HCT116 (cell line): Measurements from ENCODE around the gene RPRD1B. TPM values are rescaled to one million over a fixed set of nuclear protein-coding genes. Genes with fewer than 3 reads are reported as not detected.

Source experiments
- ATAC-seq: fragments of 200-7000 bp; cut with Tn5 transposase; 2 replicates; pipeline ENCODE4 v1.9.1; 2020; ENCODE audit warnings: mild to moderate bottlenecking, moderate library complexity
- BruUV-seq: library from RNA; stranded (reverse); fragments of 400-500 nt; replicated peaks from 2 replicates; lab custom pipeline; 2021; lab: Mats Ljungman, UMichigan
- CTCF ChIA-PET: fragments of 300-600 bp; sonication (Branson Sonifier 250); formaldehyde crosslinking; loops from one replicate; lab custom pipeline; 2021; ENCODE audit warnings: antibody characterized with exemption; lab: Charles Lee
- POLR2A ChIA-PET: fragments of 300-600, 350-600 bp; sonication (Branson Sonifier 250); formaldehyde crosslinking; loops from one replicate; lab custom pipeline; 2021; ENCODE audit warnings: antibody characterized with exemption; lab: Charles Lee
- RAD21 ChIA-PET, 2 experiments: fragments of 300-600 bp; sonication (Branson Sonifier 250); formaldehyde crosslinking; loops; one replicate each; lab custom pipeline; 2023; ENCODE audit warnings: low total read pairs in 2 of 2; ENCODE audit not compliant: uncharacterized antibody in 2 of 2, unreplicated experiment in 2 of 2, low non-redundant PET in 1 of 2; lab: Charles Lee
- DNase-seq: peaks from one replicate; pipeline ENCODE4 v3.0.0-alpha.2; 2010; ENCODE audit warnings: low read depth, low spot score
- H2AFZ ChIP-seq: fragments of 200-600 bp; shearing (Covaris generic), sonication (generic); 2 replicates; pipeline ENCODE4 v1.6.1; 2017; ENCODE audit warnings: low read depth, mixed run types, mixed read lengths, antibody characterized with exemption, low read length; ENCODE audit not compliant: poor library complexity, severe bottlenecking
- H3K27ac ChIP-seq: 2 replicates; pipeline ENCODE4 v1.5.1; 2012; ENCODE audit warnings: low read depth, low read length
- H3K27me3 ChIP-seq: fragments of 200-600 bp; sonication (generic); 2 replicates; pipeline ENCODE4 v1.6.1; 2016; ENCODE audit warnings: mixed run types, low read length, mixed read lengths; ENCODE audit not compliant: insufficient read depth
- H3K36me3 ChIP-seq, 2 experiments: fragments of 200-500 bp in 1 of 2; fragments of 200-600 bp in 1 of 2; sonication (Bioruptor generic) in 1 of 2; sonication (generic) in 1 of 2; 2 replicates each; pipeline versions ENCODE4 v1.5.1 to v1.6.1; 2014 to 2016; ENCODE audit warnings: low read length in 2 of 2, inconsistent platforms in 1 of 2, mixed read lengths in 1 of 2, mixed run types in 1 of 2; ENCODE audit not compliant: insufficient read depth in 2 of 2, control insufficient read depth in 1 of 2
- H3K4me1 ChIP-seq, 2 experiments: fragments of 200-600 bp in 1 of 2; sonication (generic) in 1 of 2; 2 replicates each; pipeline versions ENCODE4 v1.5.1 to v1.6.1; 2012 to 2017; ENCODE audit warnings: low read length in 2 of 2, inconsistent platforms in 1 of 2, mild to moderate bottlenecking in 1 of 2, mixed read lengths in 1 of 2, mixed run types in 1 of 2, moderate library complexity in 1 of 2; ENCODE audit not compliant: insufficient read depth in 2 of 2, control insufficient read depth in 1 of 2
- H3K4me2 ChIP-seq: fragments of 200-600 bp; sonication (generic); 2 replicates; pipeline ENCODE4 v1.6.1; 2017; ENCODE audit warnings: mixed run types, low read length, mixed read lengths
- H3K4me3 ChIP-seq, 2 experiments: fragments of 200-600 bp in 1 of 2; sonication (generic) in 1 of 2; replicated peaks in 1 of 2; 2 replicates each; pipeline ENCODE4 v1.5.1; 2011 to 2016; ENCODE audit warnings: low read length in 2 of 2, control low read depth in 1 of 2, low read depth in 1 of 2, mild to moderate bottlenecking in 1 of 2, mixed read lengths in 1 of 2, mixed run types in 1 of 2
- H3K79me2 ChIP-seq: fragments of 200-600 bp; sonication (generic); 2 replicates; pipeline ENCODE4 v1.6.1; 2017; ENCODE audit warnings: mild to moderate bottlenecking, mixed run types, low read length, moderate library complexity, mixed read lengths; ENCODE audit not compliant: insufficient read depth
- H3K9ac ChIP-seq: fragments of 200-600 bp; sonication (generic); 2 replicates; pipeline ENCODE4 v1.6.1; 2016; ENCODE audit warnings: low read length, mixed read lengths
- H3K9me2 ChIP-seq: fragments of 200-600 bp; sonication (generic), shearing (Covaris generic); 2 replicates; pipeline ENCODE4 v1.6.1; 2017; ENCODE audit warnings: mixed run types, mild to moderate bottlenecking, moderate library complexity; ENCODE audit not compliant: insufficient read depth
- H3K9me3 ChIP-seq, 2 experiments: fragments of 200-500 bp in 1 of 2; fragments of 200-600 bp in 1 of 2; sonication (Bioruptor generic) in 1 of 2; sonication (generic) in 1 of 2; 2 replicates each; pipeline ENCODE4 v1.6.1; 2014 to 2017; ENCODE audit warnings: low read length in 2 of 2, mixed read lengths in 2 of 2, inconsistent platforms in 1 of 2, low read depth in 1 of 2, mild to moderate bottlenecking in 1 of 2, mixed run types in 1 of 2, moderate library complexity in 1 of 2; ENCODE audit not compliant: control insufficient read depth in 1 of 2, insufficient read depth in 1 of 2
- H4K20me1 ChIP-seq: fragments of 200-600 bp; sonication (generic), shearing (Covaris generic); 2 replicates; pipeline ENCODE4 v1.6.1; 2017; ENCODE audit warnings: mixed run types, mild to moderate bottlenecking, moderate library complexity; ENCODE audit not compliant: insufficient read depth
- CBX3 ChIP-seq: IDR thresholded peaks from 2 replicates; pipeline ENCODE4 v1.6.1; 2012; ENCODE audit warnings: low read depth
- CEBPB ChIP-seq: IDR thresholded peaks from 2 replicates; pipeline ENCODE4 v1.6.1; 2012; ENCODE audit warnings: low read depth
- EGR1 ChIP-seq: IDR thresholded peaks from 2 replicates; pipeline ENCODE4 v1.6.1; 2012; ENCODE audit warnings: low read depth
- ELF1 ChIP-seq: IDR thresholded peaks from 2 replicates; pipeline ENCODE4 v1.6.1; 2012; ENCODE audit warnings: low read depth, borderline replicate concordance
- EZH2 ChIP-seq: fragments of 200-600 bp; sonication (generic); IDR thresholded peaks from 2 replicates; pipeline ENCODE4 v1.6.1; 2017; ENCODE audit warnings: antibody characterized with exemption, mixed run types
- FOSL1 ChIP-seq: IDR thresholded peaks from 2 replicates; pipeline ENCODE4 v1.6.1; 2012; ENCODE audit warnings: low read depth
- JUND ChIP-seq: IDR thresholded peaks from 2 replicates; pipeline ENCODE4 v1.6.1; 2012
- POLR2AphosphoS5 ChIP-seq: IDR thresholded peaks from 2 replicates; pipeline ENCODE4 v1.6.1; 2011; ENCODE audit warnings: mild to moderate bottlenecking, low read depth, low read length, moderate library complexity
- RAD21 ChIP-seq: IDR thresholded peaks from 2 replicates; pipeline ENCODE4 v1.6.1; 2012; ENCODE audit warnings: low read depth, mild to moderate bottlenecking
- SIN3A ChIP-seq: IDR thresholded peaks from 2 replicates; pipeline ENCODE4 v1.6.1; 2012; ENCODE audit warnings: low read depth
- SP1 ChIP-seq: IDR thresholded peaks from 2 replicates; pipeline ENCODE4 v1.6.1; 2012; ENCODE audit warnings: low read depth
- SRF ChIP-seq: IDR thresholded peaks from 2 replicates; pipeline ENCODE4 v1.6.1; 2012; ENCODE audit warnings: low read depth
- TCF7L2 ChIP-seq: IDR thresholded peaks from 2 replicates; pipeline ENCODE4 v1.7.0; 2011; ENCODE audit warnings: borderline replicate concordance, inconsistent platforms; ENCODE audit not compliant: insufficient read depth, insufficient read length; ENCODE audit errors: extremely low read depth
- YY1 ChIP-seq: IDR thresholded peaks from 2 replicates; pipeline ENCODE4 v1.6.1; 2011; ENCODE audit warnings: low read length, low read depth, moderate library complexity, mild to moderate bottlenecking; ENCODE audit not compliant: insufficient replicate concordance; ENCODE audit errors: extremely low read depth
- ZFX ChIP-seq: fragments of 450-650 bp; IDR thresholded peaks from 2 replicates; pipeline ENCODE4 v1.6.1; 2017
- intact Hi-C: fragments of 100-400 bp; cut with micrococcal nuclease; formaldehyde crosslinking; loops from 2 replicates; pipeline ENCODE4 v1.10.0; 2022
- total RNA-seq: library from RNA; stranded (reverse); gene quantifications from one replicate; pipeline ENCODE4 v1.2.1, GENCODE V29; 2021; ENCODE audit not compliant: unreplicated experiment
- TF ChIP-seq, protein P1 (sequence below): IDR thresholded peaks from 2 replicates; pipeline ENCODE4 v1.6.1; 2012
- TF ChIP-seq, protein P2 (sequence below), 3 experiments: fragments of 200-600 bp in 1 of 3; sonication (generic) in 1 of 3; IDR thresholded peaks in 2 of 3; conservative IDR thresholded peaks in 1 of 3; 2 replicates each; pipeline ENCODE4 v1.5.1; 2012 to 2017; ENCODE audit warnings: low read depth in 2 of 3, low read length in 2 of 3, antibody characterized with exemption in 1 of 3, borderline replicate concordance in 1 of 3, control low read depth in 1 of 3, mild to moderate bottlenecking in 1 of 3, mixed read lengths in 1 of 3, mixed run types in 1 of 3, moderate library complexity in 1 of 3; ENCODE audit not compliant: insufficient read depth in 1 of 3
- TF ChIP-seq, protein P3 (sequence below): IDR thresholded peaks from 2 replicates; pipeline ENCODE4 v1.6.1; 2011; ENCODE audit warnings: mild to moderate bottlenecking, low read length, moderate library complexity; ENCODE audit not compliant: insufficient replicate concordance; ENCODE audit errors: extremely low read depth
- TF ChIP-seq, protein P4 (sequence below): IDR thresholded peaks from 2 replicates; pipeline ENCODE4 v1.6.1; 2012; ENCODE audit warnings: low read depth

RPRD1B gene
- total RNA-seq, 1 experiment from 2014 or later: 30.7 TPM

DNA sequence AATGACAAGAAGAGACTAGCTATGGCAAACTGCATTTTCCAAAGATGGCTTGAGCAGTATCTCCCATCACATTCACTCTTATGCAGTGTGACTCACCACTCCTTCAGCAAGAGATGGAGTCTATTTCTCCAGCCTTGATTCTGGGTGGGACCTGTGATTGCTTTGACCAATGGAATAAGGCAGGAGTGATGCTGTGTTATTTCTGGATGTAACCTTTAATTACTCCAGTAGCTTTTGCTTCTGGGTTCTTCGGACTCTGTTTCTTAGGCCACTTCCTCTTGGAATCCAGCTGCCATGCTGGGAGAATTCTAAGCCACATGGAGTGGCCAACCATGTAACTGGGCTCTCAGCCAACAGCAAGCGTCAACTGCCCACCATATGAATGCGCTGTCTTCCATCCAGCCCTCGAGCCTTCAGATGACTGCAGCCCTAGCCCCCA lies 80.8 kb downstream of the RPRD1B start:
- no TSS peak for BruUV-seq
- H3K4me1 ChIP-seq: peaks cover 7 to 42% of the 10 kb centered on the region in 2 experiments; a peak in 3 of 4 replicates

More for the DNA sequence above, 80.8 kb downstream of the RPRD1B start:
- no peaks in the 10 kb centered on the region for H3K9me2 ChIP-seq
- no peak overlapping the region for H3K4me3 ChIP-seq
- CTCF ChIA-PET: interaction anchor here (0.7 to 4.4 kb wide), 8 partner anchors 8 to 294 kb away, joined by 3 to 27 read pairs (median 4); no protein-coding TSS in a partner anchor
- H3K36me3 ChIP-seq: no peaks in the 10 kb centered on the region
- H4K20me1 ChIP-seq: no peaks in the 10 kb centered on the region
- POLR2A ChIA-PET: no interaction called here
- H3K79me2 ChIP-seq: no peaks in the 10 kb centered on the region
- H3K9me3 ChIP-seq: no peaks in the 10 kb centered on the region
- no peak overlapping the region for H3K9ac ChIP-seq
- TF ChIP-seq CBX3 (no peak), SP1 (no peak), POLR2AphosphoS5 (no peak), TCF7L2 (no peak), JUND (no peak), ELF1 (no peak), EGR1 (no peak), ZFX (no peak), CEBPB (no peak), EZH2 (no peak), FOSL1 (no peak), SRF (no peak), SIN3A (no peak), RAD21 (no peak), YY1 (no peak)
- TF ChIP-seq, protein P1, sequence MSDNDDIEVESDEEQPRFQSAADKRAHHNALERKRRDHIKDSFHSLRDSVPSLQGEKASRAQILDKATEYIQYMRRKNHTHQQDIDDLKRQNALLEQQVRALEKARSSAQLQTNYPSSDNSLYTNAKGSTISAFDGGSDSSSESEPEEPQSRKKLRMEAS: no peak
- TF ChIP-seq, protein P2, sequence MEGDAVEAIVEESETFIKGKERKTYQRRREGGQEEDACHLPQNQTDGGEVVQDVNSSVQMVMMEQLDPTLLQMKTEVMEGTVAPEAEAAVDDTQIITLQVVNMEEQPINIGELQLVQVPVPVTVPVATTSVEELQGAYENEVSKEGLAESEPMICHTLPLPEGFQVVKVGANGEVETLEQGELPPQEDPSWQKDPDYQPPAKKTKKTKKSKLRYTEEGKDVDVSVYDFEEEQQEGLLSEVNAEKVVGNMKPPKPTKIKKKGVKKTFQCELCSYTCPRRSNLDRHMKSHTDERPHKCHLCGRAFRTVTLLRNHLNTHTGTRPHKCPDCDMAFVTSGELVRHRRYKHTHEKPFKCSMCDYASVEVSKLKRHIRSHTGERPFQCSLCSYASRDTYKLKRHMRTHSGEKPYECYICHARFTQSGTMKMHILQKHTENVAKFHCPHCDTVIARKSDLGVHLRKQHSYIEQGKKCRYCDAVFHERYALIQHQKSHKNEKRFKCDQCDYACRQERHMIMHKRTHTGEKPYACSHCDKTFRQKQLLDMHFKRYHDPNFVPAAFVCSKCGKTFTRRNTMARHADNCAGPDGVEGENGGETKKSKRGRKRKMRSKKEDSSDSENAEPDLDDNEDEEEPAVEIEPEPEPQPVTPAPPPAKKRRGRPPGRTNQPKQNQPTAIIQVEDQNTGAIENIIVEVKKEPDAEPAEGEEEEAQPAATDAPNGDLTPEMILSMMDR (IDR thresholded peaks at IDR 0.05 in 2 of 3, conservative IDR thresholded peaks at IDR 0.05 in 1 of 3; ENCODE audit: borderline replicate concordance in 1 of 3, insufficient read depth in 1 of 3, low read depth in 2 of 3, low read length in 2 of 3): no peak
- TF ChIP-seq, protein P3, sequence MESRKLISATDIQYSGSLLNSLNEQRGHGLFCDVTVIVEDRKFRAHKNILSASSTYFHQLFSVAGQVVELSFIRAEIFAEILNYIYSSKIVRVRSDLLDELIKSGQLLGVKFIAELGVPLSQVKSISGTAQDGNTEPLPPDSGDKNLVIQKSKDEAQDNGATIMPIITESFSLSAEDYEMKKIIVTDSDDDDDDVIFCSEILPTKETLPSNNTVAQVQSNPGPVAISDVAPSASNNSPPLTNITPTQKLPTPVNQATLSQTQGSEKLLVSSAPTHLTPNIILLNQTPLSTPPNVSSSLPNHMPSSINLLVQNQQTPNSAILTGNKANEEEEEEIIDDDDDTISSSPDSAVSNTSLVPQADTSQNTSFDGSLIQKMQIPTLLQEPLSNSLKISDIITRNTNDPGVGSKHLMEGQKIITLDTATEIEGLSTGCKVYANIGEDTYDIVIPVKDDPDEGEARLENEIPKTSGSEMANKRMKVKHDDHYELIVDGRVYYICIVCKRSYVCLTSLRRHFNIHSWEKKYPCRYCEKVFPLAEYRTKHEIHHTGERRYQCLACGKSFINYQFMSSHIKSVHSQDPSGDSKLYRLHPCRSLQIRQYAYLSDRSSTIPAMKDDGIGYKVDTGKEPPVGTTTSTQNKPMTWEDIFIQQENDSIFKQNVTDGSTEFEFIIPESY: no peak
- TF ChIP-seq, protein P4, sequence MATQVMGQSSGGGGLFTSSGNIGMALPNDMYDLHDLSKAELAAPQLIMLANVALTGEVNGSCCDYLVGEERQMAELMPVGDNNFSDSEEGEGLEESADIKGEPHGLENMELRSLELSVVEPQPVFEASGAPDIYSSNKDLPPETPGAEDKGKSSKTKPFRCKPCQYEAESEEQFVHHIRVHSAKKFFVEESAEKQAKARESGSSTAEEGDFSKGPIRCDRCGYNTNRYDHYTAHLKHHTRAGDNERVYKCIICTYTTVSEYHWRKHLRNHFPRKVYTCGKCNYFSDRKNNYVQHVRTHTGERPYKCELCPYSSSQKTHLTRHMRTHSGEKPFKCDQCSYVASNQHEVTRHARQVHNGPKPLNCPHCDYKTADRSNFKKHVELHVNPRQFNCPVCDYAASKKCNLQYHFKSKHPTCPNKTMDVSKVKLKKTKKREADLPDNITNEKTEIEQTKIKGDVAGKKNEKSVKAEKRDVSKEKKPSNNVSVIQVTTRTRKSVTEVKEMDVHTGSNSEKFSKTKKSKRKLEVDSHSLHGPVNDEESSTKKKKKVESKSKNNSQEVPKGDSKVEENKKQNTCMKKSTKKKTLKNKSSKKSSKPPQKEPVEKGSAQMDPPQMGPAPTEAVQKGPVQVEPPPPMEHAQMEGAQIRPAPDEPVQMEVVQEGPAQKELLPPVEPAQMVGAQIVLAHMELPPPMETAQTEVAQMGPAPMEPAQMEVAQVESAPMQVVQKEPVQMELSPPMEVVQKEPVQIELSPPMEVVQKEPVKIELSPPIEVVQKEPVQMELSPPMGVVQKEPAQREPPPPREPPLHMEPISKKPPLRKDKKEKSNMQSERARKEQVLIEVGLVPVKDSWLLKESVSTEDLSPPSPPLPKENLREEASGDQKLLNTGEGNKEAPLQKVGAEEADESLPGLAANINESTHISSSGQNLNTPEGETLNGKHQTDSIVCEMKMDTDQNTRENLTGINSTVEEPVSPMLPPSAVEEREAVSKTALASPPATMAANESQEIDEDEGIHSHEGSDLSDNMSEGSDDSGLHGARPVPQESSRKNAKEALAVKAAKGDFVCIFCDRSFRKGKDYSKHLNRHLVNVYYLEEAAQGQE: no peak
- TF ChIP-seq, all 23 proteins: peak for 0
- RAD21 ChIA-PET: interaction anchor here (1.9 to 2.3 kb wide), 2 partner anchors 107 kb away, joined by 5 to 11 read pairs; no protein-coding TSS in a partner anchor
- no peak for ATAC-seq
- intact Hi-C loops: no loop called here
- no peak for DNase-seq
- Histone ChIP-seq H3K27ac (no peak overlapping the region), H2AFZ (no peak overlapping the region), H3K4me2 (no peak overlapping the region), H3K27me3 (no peaks in the 10 kb centered on the region)
